ENCODE measurements around the gene DNER.

The DNER gene

DNA sequence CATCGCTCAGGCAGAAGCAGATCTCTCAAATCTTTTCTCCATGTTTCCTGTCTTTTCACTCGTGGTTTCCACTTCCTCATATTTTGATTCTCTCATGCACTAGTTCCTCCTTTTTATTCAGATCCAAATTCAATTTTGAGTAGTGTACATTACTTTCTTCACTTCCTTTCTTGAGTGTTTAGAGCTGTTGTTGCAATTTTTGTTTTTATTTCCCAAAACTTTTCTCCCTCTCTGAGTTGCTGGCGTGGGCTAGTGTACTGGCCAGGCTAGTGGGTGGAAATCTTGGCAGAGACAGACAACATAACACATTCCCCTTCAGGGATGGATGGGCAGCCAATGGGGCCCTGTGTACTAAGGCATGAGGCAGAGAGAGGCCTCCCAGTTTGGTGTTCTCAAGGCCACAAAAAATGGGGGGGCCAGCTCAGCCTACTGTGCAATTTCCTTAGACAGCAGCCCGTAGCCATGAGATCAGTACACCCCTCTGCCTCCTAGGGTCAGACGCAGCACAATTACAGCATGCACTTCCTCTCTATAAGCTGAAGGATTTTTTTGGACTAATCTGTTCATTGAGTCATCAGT lies 298.1 kb downstream of the DNER start:
- Mint-ChIP-seq H3K9me3 (peaks cover 6% of the 10 kb centered on the region), H3K27me3 (peaks cover 2% of the 10 kb centered on the region), H3K36me3 (no peaks in the 10 kb centered on the region), H3K27ac (no peak overlapping the region), H3K4me3 (no peak overlapping the region), H3K4me1 (peaks cover 7% of the 10 kb centered on the region)
- ATAC-seq (ENCODE audit: low read depth) (no peak), DNase-seq (ENCODE audit: low spot score in 2 of 2) (no peak)

DNA sequence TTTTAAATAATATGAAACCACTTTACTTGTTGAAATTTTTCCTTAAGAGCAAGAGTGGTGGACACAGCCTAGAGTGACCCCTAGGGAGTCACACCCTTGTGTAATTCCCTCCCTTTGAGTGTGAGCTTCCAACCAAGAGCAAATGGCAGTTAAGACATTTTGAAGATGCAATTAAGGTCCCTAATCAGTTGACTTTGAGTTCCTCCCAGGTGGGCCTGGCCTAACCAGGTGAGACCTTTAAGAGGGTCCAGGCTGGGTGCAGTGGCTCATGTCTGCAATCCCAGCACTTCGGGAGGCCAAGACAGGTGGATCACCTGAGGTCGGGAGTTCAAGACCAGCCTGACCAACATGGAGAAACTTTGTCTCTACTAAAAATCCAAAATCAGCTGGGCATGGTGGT lies 299.7 kb downstream of the DNER start:
- DNase-seq (ENCODE audit: low spot score in 2 of 2) (no peak), ATAC-seq (ENCODE audit: low read depth) (no peak)
- H3K9me3 Mint-ChIP-seq, result peaks cover 2% of the 10 kb centered on the region
- peaks cover 2% of the 10 kb centered on the region for H3K27me3 Mint-ChIP-seq
- H3K4me1 Mint-ChIP-seq, result peaks cover 7% of the 10 kb centered on the region
- no peak overlapping the region for H3K27ac Mint-ChIP-seq
- H3K36me3 Mint-ChIP-seq, result no peaks in the 10 kb centered on the region
- H3K4me3 Mint-ChIP-seq, result no peak overlapping the region

DNA sequence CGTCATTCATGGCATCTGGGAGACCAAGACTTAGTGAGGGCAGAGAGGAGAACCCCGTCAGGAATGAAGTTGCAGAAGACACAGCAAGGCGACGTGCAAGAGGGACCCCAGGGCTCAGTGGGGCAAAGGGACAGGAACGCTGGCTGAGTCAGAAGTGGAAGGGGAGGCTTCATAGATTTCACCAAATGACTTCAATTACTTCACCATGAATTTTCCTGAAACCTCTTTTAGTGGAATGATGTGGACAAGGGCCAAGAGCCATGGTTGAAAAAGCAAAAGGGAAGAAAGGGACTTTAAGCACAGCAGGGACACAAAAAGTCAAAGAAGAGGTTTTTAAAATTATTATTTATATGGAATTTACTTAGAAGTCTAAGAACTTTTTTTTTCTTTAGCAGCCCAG lies 301.7 kb downstream of the DNER start:
- Mint-ChIP-seq H3K4me3 (no peak overlapping the region), H3K27me3 (peaks cover 2% of the 10 kb centered on the region), H3K36me3 (no peaks in the 10 kb centered on the region), H3K27ac (no peak overlapping the region), H3K4me1 (peaks cover 7% of the 10 kb centered on the region), H3K9me3 (peaks cover 2% of the 10 kb centered on the region)
- DNase-seq (ENCODE audit: low spot score in 2 of 2), result no peak
- no peak for ATAC-seq (ENCODE audit: low read depth)

DNA sequence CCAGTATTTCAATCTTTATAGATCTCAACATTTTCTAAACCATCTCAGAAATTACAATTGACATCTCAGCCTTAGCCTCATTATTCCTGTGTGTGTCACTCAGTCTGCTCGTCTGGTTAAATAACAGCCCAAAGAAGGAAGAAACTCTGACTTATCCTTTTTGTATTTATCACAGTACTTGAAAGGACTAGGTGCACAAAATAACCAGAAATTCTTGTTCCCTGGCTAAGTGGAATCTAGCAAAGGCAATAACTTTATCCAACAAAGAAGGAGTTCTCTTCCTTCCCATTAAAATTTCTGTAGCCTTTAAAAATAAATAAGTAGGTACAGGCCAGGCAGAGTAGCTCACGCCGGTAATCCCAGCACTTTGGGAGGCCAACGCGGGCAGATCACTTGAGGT lies 303.4 kb downstream of the DNER start:
- Mint-ChIP-seq H3K27ac (no peak overlapping the region), H3K4me1 (peaks cover 1% of the 10 kb centered on the region), H3K4me3 (no peak overlapping the region), H3K36me3 (no peaks in the 10 kb centered on the region), H3K9me3 (peaks cover 2% of the 10 kb centered on the region), H3K27me3 (no peaks in the 10 kb centered on the region)
- ATAC-seq (ENCODE audit: low read depth) (no peak), DNase-seq (ENCODE audit: low spot score in 2 of 2) (no peak)

DNA sequence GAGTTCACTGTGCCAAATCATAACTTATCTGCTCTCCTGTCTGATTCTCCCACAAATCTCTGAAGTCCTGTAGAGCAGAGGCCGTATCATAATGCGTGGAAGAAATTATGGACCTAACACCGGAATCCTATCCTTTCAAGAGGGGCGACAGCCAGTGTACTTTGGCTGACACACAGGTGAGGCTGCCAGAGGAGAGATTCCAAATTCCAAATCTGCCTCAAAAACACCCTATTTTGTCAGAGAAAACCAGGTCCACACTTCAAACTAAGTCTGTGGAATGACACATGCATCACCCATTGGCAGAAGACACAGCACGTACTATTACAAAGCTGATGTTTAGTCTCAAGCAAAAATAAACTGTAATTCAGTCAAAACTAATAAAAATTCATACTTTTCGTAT lies 304.1 kb downstream of the DNER start:
- Mint-ChIP-seq H3K9me3 (no peaks in the 10 kb centered on the region), H3K27ac (no peak overlapping the region), H3K27me3 (no peaks in the 10 kb centered on the region), H3K4me1 (no peaks in the 10 kb centered on the region), H3K36me3 (no peaks in the 10 kb centered on the region), H3K4me3 (no peak overlapping the region)
- ATAC-seq (ENCODE audit: low read depth) (no peak), DNase-seq (ENCODE audit: low spot score in 2 of 2) (no peak)

DNA sequence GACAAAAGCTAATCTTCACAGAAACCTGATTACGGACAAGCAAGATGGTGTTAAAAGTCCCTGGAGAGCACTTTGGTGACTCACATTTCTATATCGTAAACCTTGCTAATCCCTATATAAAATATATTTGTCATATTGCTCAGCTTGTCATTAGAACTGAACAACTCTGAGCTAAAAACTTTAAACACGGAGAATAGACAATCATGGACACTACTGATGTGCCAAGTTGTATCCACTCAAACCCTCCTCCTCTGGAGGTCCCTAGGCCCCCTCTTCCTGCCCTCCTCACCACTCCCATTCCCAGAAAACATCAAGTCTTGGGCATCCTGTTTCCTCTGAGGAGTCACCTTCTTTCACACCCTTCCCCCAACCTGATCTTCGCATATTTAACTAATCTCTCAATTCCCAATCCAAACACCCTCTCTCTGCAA lies 304.6 kb downstream of the DNER start:
- Mint-ChIP-seq H3K9me3 (no peaks in the 10 kb centered on the region), H3K27ac (no peak overlapping the region), H3K4me3 (no peak overlapping the region), H3K4me1 (no peaks in the 10 kb centered on the region), H3K27me3 (no peaks in the 10 kb centered on the region), H3K36me3 (no peaks in the 10 kb centered on the region)
- DNase-seq (ENCODE audit: low spot score in 2 of 2) (no peak), ATAC-seq (ENCODE audit: low read depth) (no peak)

DNA sequence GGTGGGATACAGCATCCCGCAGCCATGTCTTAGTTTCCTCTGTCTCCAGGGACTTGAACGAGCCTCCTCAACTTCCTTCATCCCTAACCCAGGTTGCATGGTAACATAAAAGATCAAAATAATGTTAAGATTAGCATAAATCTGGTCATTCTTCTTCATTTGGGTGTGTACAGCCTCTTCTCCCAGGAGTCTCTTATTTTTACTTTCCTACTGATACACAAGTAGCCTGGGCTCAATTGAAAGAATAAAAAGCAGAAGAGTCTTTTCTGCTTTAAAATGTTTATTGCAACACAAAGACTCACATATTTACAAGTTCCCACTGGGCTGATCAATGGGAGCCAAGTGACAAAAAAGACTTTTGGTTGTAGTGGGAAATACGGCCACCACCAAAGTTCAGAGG lies 305.4 kb downstream of the DNER start:
- no peak for ATAC-seq (ENCODE audit: low read depth)

DNA sequence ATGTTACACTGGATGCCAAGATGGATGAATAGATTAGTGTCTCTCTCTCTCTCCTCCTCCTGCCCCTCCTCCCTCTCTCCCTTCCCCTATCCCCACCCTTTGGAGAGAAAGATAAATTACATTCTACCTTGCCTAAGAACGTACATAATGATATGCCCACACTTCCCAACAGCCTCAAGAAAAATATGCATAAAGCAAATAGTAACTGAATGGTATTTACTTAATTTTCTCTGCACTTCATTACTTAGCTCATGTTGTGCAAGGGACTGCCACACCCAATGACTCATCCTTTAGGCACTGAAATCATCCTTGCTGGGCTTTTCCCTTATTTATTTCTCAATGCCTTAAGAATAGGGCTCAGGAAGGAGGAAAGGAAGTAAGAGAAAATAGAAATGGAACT lies 306.0 kb downstream of the DNER start:
- no peak for ATAC-seq (ENCODE audit: low read depth)
- Mint-ChIP-seq H3K27me3 (no peaks in the 10 kb centered on the region), H3K36me3 (no peaks in the 10 kb centered on the region), H3K4me1 (no peaks in the 10 kb centered on the region), H3K4me3 (no peak overlapping the region), H3K27ac (no peak overlapping the region), H3K9me3 (peaks cover 3% of the 10 kb centered on the region)
- no peak for DNase-seq (ENCODE audit: low spot score in 2 of 2)

More for the DNA sequence above, 305.4 kb downstream of the DNER start:
- no peaks in the 10 kb centered on the region for H3K36me3 Mint-ChIP-seq
- DNase-seq (ENCODE audit: low spot score in 2 of 2), result no peak
- no peaks in the 10 kb centered on the region for H3K27me3 Mint-ChIP-seq
- H3K9me3 Mint-ChIP-seq, result no peaks in the 10 kb centered on the region
- no peak overlapping the region for H3K4me3 Mint-ChIP-seq
- H3K4me1 Mint-ChIP-seq, result no peaks in the 10 kb centered on the region
- no peak overlapping the region for H3K27ac Mint-ChIP-seq

DNA sequence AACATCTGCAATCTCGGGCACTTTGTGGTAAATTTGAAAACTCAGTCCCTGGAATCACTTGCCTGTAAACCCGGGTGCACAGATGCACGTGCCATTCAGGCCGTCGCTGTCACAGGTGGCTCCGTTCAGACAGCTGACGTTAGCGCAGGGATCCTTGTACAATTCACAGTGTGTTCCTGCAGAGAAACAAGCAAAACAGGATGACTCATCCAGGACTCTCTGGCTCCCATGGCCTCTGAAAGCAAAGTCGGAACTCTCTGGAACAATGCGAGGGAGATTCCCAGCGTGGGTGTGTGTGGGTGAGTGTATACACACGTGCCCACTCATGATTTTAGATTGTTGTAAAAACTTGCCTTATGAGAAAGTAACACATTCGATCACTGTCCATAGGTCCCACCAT lies 307.2 kb downstream of the DNER start:
- H3K9me3 Mint-ChIP-seq, result peaks cover 3% of the 10 kb centered on the region
- H3K27me3 Mint-ChIP-seq, result no peaks in the 10 kb centered on the region
- no peak overlapping the region for H3K27ac Mint-ChIP-seq
- DNase-seq (ENCODE audit: low spot score in 2 of 2) (no peak), ATAC-seq (ENCODE audit: low read depth) (no peak)
- H3K4me3 Mint-ChIP-seq, result no peak overlapping the region
- no peaks in the 10 kb centered on the region for H3K36me3 Mint-ChIP-seq
- H3K4me1 Mint-ChIP-seq, result no peaks in the 10 kb centered on the region

DNA sequence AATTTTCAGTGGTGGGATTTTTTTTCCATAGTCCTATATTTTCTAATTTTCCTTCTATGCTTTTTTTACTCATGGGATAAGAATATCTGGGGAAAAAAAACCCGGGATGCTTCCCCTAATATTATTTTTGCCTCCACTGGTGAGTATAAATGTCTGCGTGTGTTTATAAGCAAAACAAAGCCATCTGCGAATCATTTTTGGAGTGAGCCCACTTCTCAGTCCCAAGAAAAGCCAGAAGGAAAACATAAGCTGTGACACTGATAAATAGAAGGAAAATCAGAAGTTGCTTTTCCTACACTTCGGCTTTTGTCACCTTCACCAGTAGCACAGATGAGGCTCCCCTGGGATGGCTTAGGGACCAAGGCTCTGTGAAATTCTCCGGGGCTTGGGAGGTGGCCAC lies 308.6 kb downstream of the DNER start:
- ATAC-seq (ENCODE audit: low read depth), result no peak
- DNase-seq (ENCODE audit: low spot score in 2 of 2), result no peak
- no peaks in the 10 kb centered on the region for H3K36me3 Mint-ChIP-seq
- no peaks in the 10 kb centered on the region for H3K4me1 Mint-ChIP-seq
- H3K27me3 Mint-ChIP-seq, result no peaks in the 10 kb centered on the region
- peaks cover 3% of the 10 kb centered on the region for H3K9me3 Mint-ChIP-seq
- H3K4me3 Mint-ChIP-seq, result no peak overlapping the region
- no peak overlapping the region for H3K27ac Mint-ChIP-seq

DNA sequence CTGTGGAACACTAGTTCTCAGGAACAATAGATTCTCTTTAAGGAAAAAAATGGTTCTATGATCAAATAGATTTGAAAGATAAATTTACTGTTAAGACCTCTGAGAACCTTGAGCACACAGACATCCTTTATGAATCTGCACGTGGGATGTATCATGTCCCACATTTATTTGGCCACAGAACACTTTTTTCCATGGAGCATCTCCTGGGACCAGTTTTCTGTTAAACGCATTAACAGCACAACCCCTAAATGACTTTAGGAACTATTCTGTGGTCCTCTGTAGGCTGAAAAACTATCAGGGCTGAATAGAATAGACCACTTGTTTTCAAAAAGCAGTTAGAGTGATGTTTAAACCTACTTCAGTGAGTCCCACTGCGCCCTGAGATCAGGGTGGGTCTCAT lies 311.1 kb downstream of the DNER start:
- Mint-ChIP-seq H3K4me3 (no peak overlapping the region), H3K9me3 (peaks cover 3% of the 10 kb centered on the region), H3K27ac (no peak overlapping the region), H3K4me1 (no peaks in the 10 kb centered on the region), H3K36me3 (no peaks in the 10 kb centered on the region), H3K27me3 (no peaks in the 10 kb centered on the region)
- DNase-seq (ENCODE audit: low spot score in 2 of 2) (no peak), ATAC-seq (ENCODE audit: low read depth) (no peak)

DNA sequence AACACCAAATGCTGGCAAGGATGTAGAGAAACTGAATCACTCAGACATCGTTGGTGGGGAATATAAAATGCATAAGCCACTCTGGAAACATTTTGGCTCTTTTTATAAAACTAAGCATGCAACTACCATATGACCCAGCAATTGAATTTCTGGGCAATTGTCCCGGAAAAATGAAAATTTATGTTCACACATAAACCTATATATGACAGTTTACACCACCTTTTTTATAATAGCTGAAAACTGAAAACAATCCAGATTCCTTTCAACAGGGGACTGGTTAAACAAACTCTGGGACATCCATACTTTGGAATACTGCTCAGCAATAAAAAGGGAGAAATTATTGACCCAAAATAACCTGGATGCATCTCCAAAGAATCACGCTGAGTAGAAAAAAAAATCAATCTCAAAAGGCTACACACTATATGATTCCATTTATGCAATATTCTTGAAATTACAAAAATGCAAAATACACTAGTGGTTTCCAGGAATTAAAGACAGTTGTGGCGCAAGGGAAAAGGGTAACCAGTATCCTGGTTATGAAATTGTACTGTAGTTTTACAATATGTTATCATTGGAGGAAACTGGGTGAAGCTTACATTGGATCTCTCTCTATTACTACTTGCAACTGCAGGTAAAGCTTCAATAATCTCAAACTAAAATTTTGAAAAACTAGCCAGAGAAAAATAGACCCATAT lies 313.0 kb downstream of the DNER start:
- no peak overlapping the region for H3K4me3 Mint-ChIP-seq
- peaks cover 2% of the 10 kb centered on the region for H3K36me3 Mint-ChIP-seq
- H3K9me3 Mint-ChIP-seq, result peaks cover 10% of the 10 kb centered on the region
- ATAC-seq (ENCODE audit: low read depth) (no peak), DNase-seq (ENCODE audit: low spot score in 2 of 2) (no peak)
- no peaks in the 10 kb centered on the region for H3K27me3 Mint-ChIP-seq
- no peaks in the 10 kb centered on the region for H3K4me1 Mint-ChIP-seq
- H3K27ac Mint-ChIP-seq, result no peak overlapping the region

DNA sequence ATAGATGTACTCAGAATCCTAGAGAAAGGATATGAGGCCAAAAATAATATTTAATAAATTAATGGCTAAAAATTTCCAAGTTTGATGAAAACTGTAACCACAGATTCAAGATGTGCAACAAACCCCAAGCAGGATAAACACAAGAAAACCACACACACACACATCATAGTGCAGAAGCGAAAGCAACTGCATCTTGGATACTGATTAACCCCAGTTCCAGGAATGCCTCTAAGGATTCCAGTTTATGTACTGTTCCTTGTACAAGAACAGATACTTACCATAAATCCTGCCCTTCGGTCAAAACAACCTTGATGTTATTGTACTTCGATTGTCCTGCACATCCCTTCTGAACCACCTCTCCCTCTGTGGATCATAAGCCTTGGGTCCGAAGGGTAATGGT lies 320.4 kb downstream of the DNER start:
- Mint-ChIP-seq H3K9me3 (peaks cover 9% of the 10 kb centered on the region), H3K36me3 (peaks cover 2% of the 10 kb centered on the region), H3K4me3 (no peak overlapping the region), H3K4me1 (no peaks in the 10 kb centered on the region), H3K27me3 (no peaks in the 10 kb centered on the region), H3K27ac (no peak overlapping the region)
- ATAC-seq (ENCODE audit: low read depth) (no peak), DNase-seq (ENCODE audit: low spot score in 2 of 2) (no peak)

DNA sequence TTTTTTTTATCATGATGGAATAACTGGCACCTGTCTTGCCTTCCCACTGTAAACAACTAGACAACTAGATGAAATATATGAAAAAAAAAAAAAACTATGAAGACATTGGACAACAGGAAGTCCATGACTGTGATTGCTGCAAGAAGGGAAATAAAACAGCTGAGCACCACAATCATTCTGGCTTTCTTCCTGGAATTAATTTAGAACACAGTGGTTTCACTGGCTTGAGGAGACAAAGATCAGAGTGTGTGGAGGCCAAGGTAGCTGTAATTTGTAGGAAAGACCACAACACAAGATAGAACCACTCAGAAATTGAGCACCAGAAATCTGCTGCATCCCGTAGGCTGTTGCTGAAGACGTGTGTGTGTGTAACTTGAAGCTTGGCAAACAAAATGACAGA lies 322.2 kb downstream of the DNER start:
- no peak overlapping the region for H3K27ac Mint-ChIP-seq
- H3K9me3 Mint-ChIP-seq, result peaks cover 3% of the 10 kb centered on the region
- ATAC-seq (ENCODE audit: low read depth) (no peak), DNase-seq (ENCODE audit: low spot score in 2 of 2) (no peak)
- no peak overlapping the region for H3K4me3 Mint-ChIP-seq
- peaks cover 2% of the 10 kb centered on the region for H3K36me3 Mint-ChIP-seq
- H3K27me3 Mint-ChIP-seq, result no peaks in the 10 kb centered on the region
- H3K4me1 Mint-ChIP-seq, result no peaks in the 10 kb centered on the region

DNA sequence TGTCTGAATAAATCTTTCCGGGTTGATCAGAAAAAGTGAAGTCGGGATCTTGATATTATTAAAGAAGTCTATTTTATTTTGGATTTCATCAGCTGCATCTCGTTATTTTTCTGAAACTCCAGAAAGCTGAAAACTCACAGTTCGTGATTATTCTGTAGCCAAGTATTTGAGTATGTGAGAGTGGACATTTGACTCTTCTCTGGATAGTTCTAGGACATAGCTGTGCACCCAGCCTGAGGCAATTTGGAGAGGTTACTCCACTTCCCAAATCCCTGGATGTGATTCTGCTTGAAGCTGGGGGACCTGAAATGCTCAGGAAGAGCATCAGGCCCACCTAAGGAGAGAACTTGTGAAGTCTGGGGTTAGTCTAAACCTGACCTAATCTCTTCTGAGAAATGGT lies 325.6 kb downstream of the DNER start:
- Mint-ChIP-seq H3K9me3 (peaks cover 14% of the 10 kb centered on the region), H3K4me1 (no peaks in the 10 kb centered on the region), H3K27me3 (no peaks in the 10 kb centered on the region), H3K4me3 (no peak overlapping the region), H3K27ac (no peak overlapping the region), H3K36me3 (peaks cover 2% of the 10 kb centered on the region)
- ATAC-seq (ENCODE audit: low read depth), result no peak
- DNase-seq (ENCODE audit: low spot score in 2 of 2), result no peak
